HFFc6 (cell line): ENCODE data around the gene CCDC169. TPM values are rescaled to one million over a fixed set of nuclear protein-coding genes. Genes with fewer than 3 reads are reported as not detected.

ENCODE experiments used
- DNase-seq: peaks from one replicate; pipeline ENCODE4 v3.0.0-alpha.2; 2018
- H3K27ac Mint-ChIP-seq: 2 replicates; pipeline ENCODE4 v1.8.0; 2020; ENCODE audit warnings: mild to moderate bottlenecking, mixed read lengths
- H3K27me3 Mint-ChIP-seq: 2 replicates; pipeline ENCODE4 v1.8.0; 2021; ENCODE audit warnings: mild to moderate bottlenecking, moderate library complexity, mixed read lengths; ENCODE audit not compliant: insufficient read depth
- H3K36me3 Mint-ChIP-seq: 2 replicates; pipeline ENCODE4 v1.8.0; 2021; ENCODE audit warnings: low read depth, mixed read lengths
- H3K4me1 Mint-ChIP-seq: 2 replicates; pipeline ENCODE4 v1.8.0; 2020; ENCODE audit warnings: low read depth, mixed read lengths
- H3K4me3 Mint-ChIP-seq: 2 replicates; pipeline ENCODE4 v1.8.0; 2020; ENCODE audit warnings: mild to moderate bottlenecking, moderate library complexity, mixed read lengths
- H3K9me3 Mint-ChIP-seq: 2 replicates; pipeline ENCODE4 v1.8.0; 2020; ENCODE audit warnings: mild to moderate bottlenecking, mixed read lengths
- CTCF ChIP-seq: fragments of 200-600 bp; sonication (generic); IDR thresholded peaks from 2 replicates; pipeline ENCODE4 v1.5.0; 2021; ENCODE audit warnings: antibody characterized with exemption, mild to moderate bottlenecking
- total RNA-seq, 6 experiments: library from RNA; stranded (reverse); fragmentation: NEBNext Ultra II Directional; extraction: Animal tissue kit (Norgen Biotek cat#: 25700); gene quantifications; 2 replicates in 1 of 6; 3 replicates in 5 of 6; pipeline ENCODE4 v1.2.3, GENCODE V29; 2021

Gene CCDC169
- total RNA-seq, 6 experiments from 2014 or later: 1.3 to 2.5 (median 2.1) TPM

GRCh38 chr13:36261976-36262375 is 35.6 kb downstream of the CCDC169 start:
- no peak overlapping the region for H3K4me3 Mint-ChIP-seq
- peaks cover under 1% of the 10 kb centered on the region; the same call in 1 of the 2 replicates for H3K27me3 Mint-ChIP-seq
- TF ChIP-seq CTCF: no peak
- no peak overlapping the region for H3K27ac Mint-ChIP-seq
- no peaks in the 10 kb centered on the region for H3K36me3 Mint-ChIP-seq
- H3K9me3 Mint-ChIP-seq: no peaks in the 10 kb centered on the region
- no peak for DNase-seq
- H3K4me1 Mint-ChIP-seq: no peaks in the 10 kb centered on the region

- DNase-seq: no peak
- Mint-ChIP-seq H3K9me3 (no peaks in the 10 kb centered on the region), H3K4me3 (no peak overlapping the region), H3K27me3 (peaks cover 2% of the 10 kb centered on the region; the same call in 1 of the 2 replicates), H3K4me1 (no peaks in the 10 kb centered on the region), H3K36me3 (no peaks in the 10 kb centered on the region), H3K27ac (no peak overlapping the region)
- TF ChIP-seq CTCF: no peak
Measured at GRCh38 chr13:36261011-36261410, 36.6 kb downstream of the CCDC169 start.

- DNase-seq: no peak
- no peaks in the 10 kb centered on the region for H3K9me3 Mint-ChIP-seq
- peaks cover 4% of the 10 kb centered on the region; the same call in 1 of the 2 replicates for H3K27me3 Mint-ChIP-seq
- no peaks in the 10 kb centered on the region for H3K36me3 Mint-ChIP-seq
- no peak overlapping the region for H3K27ac Mint-ChIP-seq
- no peaks in the 10 kb centered on the region for H3K4me1 Mint-ChIP-seq
- no peak for TF ChIP-seq CTCF
- no peak overlapping the region for H3K4me3 Mint-ChIP-seq
Measured at GRCh38 chr13:36259361-36260137, 38.1 kb downstream of the CCDC169 start.

- Mint-ChIP-seq H3K27me3 (peaks cover 4% of the 10 kb centered on the region; the same call in 1 of the 2 replicates), H3K4me3 (no peak overlapping the region), H3K4me1 (no peaks in the 10 kb centered on the region), H3K9me3 (no peaks in the 10 kb centered on the region), H3K36me3 (no peaks in the 10 kb centered on the region), H3K27ac (no peak overlapping the region)
- TF ChIP-seq CTCF: no peak
- DNase-seq: no peak
Measured at GRCh38 chr13:36258831-36259230, 38.8 kb downstream of the CCDC169 start.

- Mint-ChIP-seq H3K4me1 (no peaks in the 10 kb centered on the region), H3K4me3 (no peak overlapping the region), H3K27me3 (peaks cover 2% of the 10 kb centered on the region; the same call in 1 of the 2 replicates), H3K9me3 (no peaks in the 10 kb centered on the region), H3K36me3 (no peaks in the 10 kb centered on the region), H3K27ac (no peak overlapping the region)
- DNase-seq: no peak
- no peak for TF ChIP-seq CTCF
Measured at GRCh38 chr13:36251526-36251925, 46.1 kb downstream of the CCDC169 start.
